GM20000 (cell line): ENCODE data around the gene RAPGEF1.
"Not testable (repeated sequence)": the region's sequence is repeated elsewhere in the genome, so short reads cannot be mapped to it uniquely, and the experiment has no call there.

Experiments
- DNase-seq: peaks from one replicate; pipeline ENCODE4 v3.0.0; 2012; ENCODE audit warnings: low spot score
- CTCF ChIP-seq: IDR thresholded peaks from 2 replicates; pipeline ENCODE4 v1.5.1; 2012; ENCODE audit warnings: mild to moderate bottlenecking, control low read depth; ENCODE audit errors: extremely low read depth, missing control alignments

Gene RAPGEF1

GRCh38 chr9:131669269-131670157 is 70.4 kb downstream of the RAPGEF1 start:
- DNase-seq, result no peak
- no peak for TF ChIP-seq CTCF

- no peak for TF ChIP-seq CTCF
These were observed 71.2 kb downstream of the RAPGEF1 start for GRCh38 chr9:131668439-131669268.

GRCh38 chr9:131668057-131668438 is 71.8 kb downstream of the RAPGEF1 start:
- no peak for DNase-seq
- TF ChIP-seq CTCF, result no peak

More at GRCh38 chr9:131668439-131669268, 71.2 kb downstream of the RAPGEF1 start:
- DNase-seq, result peak; percentile 73

GRCh38 chr9:131667576-131667975 is 72.3 kb downstream of the RAPGEF1 start:
- DNase-seq, result peak; percentile 45
- no peak for TF ChIP-seq CTCF

DNA sequence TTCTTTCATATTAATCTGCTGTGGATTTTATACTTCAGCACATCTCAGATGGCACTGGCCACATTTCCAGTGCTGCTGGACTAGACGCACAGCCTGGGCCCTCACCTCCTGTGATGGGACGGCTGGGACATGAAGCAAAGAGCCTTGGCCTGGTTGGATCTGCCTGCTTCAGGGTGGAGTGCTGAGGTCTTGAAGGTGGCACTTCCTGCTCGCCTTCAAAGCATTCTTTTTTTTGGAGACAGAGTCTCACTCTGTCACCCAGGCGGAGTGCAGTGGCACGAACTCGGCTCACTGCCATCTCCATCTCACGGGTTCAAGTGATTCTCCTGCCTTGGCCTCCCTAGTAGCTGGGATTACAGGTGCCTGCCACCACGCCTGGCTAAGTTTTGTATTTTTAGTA is 73.1 kb downstream of the RAPGEF1 start:
- DNase-seq, result no peak
- TF ChIP-seq CTCF, result no peak

DNA sequence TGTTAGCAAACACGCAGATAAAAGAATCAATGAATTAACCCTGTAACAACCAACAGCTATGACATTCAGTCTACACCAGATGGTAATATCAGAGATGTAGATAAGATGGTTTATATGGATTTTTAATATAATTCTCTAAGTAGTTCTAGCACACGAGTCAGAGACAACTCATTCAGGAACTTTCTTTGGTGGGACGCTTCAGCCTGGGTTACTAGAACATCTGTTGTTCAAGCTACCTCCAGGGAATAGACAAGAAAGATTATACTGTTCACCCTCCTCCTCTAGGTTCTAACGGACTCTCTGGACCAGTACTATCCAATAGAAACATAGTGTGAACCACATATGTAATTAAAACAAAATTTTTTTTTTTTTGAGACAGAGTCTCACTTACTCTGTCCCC is 73.8 kb downstream of the RAPGEF1 start:
- no peak for TF ChIP-seq CTCF
- DNase-seq, result no peak

GRCh38 chr9:131663288-131663687 is 76.6 kb downstream of the RAPGEF1 start:
- no peak for TF ChIP-seq CTCF
- no peak for DNase-seq

DNA sequence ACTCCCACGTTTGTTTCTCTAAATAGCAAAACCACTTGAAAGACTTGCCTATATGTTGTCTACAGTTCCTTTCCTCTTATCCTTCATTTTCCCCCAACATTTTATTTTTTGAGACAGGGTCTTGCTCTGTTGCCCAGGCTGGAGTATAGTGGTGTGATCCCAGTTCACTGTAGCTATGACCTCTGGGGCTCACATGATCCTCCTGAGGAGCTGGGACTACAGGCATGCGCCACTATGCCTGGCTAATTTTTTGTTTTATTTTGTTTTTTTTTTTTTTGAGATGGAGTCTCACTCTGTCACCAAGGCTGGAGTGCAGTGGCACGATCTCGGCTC is 77.6 kb downstream of the RAPGEF1 start:
- DNase-seq, result not testable (repeated sequence)
